Astrocyte of the spinal cord (primary cell): ENCODE results near the gene ADAMTS14.
A peak's percentile ranks its signal among the peaks of the same experiment; 100 is the strongest.

Source experiments
- DNase-seq: peaks from one replicate; pipeline ENCODE4 v3.0.0; 2011; ENCODE audit warnings: low read depth, low spot score
- H3K4me3 ChIP-seq: 2 replicates; pipeline ENCODE4 v1.5.1; 2011; ENCODE audit warnings: low read depth, mild to moderate bottlenecking, low read length, moderate library complexity
- CTCF ChIP-seq: IDR thresholded peaks from 2 replicates; pipeline ENCODE4 v1.5.1; 2012; ENCODE audit warnings: low read depth, mild to moderate bottlenecking, low read length, inconsistent platforms
- in situ Hi-C: cut with HindIII; loops from 2 replicates; pipeline ENCODE4 v1.10.0; 2017; ENCODE audit warnings: low sequenced_read_pairs

Gene ADAMTS14

DNA sequence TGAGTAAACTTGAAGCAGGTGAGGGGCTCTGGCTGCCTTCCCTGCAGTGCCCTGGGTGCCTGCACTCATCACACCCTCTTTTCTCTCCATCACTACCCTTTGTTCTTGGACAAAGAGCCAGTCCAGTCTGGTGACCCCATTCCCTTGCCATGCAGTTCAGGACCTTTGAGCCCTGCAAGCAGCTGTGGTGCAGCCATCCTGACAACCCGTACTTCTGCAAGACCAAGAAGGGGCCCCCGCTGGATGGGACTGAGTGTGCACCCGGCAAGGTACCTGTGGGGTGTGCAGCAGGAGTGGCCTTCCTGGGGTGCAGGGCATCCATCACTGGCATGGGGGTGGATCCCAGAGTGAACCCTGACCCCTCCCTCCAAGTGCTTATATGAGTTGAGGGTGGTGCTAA lies 64.2 kb downstream of the ADAMTS14 start:
- in situ Hi-C loops, result no loop called here
- no peak overlapping the region for H3K4me3 ChIP-seq
- no peak for DNase-seq
- no peak for TF ChIP-seq CTCF

DNA sequence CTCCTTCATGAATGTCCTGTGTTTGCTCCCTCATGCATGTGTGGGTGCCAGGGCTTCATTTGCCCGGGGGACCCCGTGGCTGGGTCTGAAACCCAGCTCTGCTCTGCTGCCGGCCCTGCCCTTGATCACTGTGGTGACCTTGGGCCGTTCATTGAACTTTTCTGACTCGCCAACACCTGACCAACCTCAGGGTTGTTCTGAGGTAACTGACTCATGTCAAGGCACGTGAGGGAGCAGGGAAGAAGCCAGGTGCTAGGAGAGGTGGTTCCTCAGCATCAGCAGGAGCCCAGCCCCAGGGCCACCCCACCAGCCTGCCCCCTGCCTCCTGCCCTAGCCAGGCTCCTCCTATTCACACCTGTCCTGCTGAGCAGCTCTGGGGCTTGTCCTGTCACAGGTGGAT lies 64.9 kb downstream of the ADAMTS14 start:
- H3K4me3 ChIP-seq, result no peak overlapping the region
- in situ Hi-C loops, result no loop called here
- no peak for DNase-seq
- no peak for TF ChIP-seq CTCF

DNA sequence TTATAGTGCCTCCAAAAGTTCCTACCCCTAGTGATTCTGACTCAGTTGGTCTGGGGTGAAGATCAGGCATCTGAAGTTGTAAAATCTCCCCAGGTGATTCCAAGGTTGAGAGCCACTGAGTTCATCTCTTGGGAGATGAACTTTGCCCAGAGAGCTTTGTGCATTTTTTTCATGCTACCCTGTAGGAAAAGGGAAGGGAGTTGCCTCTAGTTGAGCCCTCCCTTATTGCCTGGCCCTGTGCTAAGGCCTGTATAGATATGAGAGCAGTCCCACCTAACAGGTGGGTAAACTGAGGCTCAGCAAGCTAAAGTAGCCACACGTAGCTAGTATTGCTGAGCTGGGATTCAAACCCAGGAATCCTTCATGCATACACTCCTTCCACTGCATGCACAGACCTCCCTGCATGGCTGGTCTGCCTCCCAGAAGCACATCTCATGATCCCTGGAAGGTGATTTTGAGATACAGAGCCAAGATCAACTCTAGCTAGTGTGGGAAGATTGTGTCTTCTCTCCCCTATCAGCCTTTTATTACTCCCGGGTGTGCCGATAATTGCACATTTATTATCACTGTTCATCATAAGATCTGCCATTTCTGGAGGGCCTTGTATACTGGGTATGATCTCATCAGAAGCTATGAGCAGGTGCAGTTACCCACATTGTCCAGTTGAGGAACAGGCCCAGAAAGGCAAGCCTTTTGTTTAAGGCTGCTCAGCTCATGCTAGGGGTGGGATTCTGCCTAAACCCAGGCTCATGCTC lies 65.9 kb downstream of the ADAMTS14 start:
- DNase-seq, result no peak
- no peak overlapping the region for H3K4me3 ChIP-seq
- TF ChIP-seq CTCF, result peak; percentile 7
- in situ Hi-C loops, result no loop called here

- TF ChIP-seq CTCF, result no peak
- in situ Hi-C loops, result no loop called here
- no peak for DNase-seq
- no peak overlapping the region for H3K4me3 ChIP-seq
These were observed 66.4 kb downstream of the ADAMTS14 start for GRCh38 chr10:70738761-70739121.

GRCh38 chr10:70740406-70741288 lies 68.3 kb downstream of the ADAMTS14 start:
- TF ChIP-seq CTCF, result no peak

DNA sequence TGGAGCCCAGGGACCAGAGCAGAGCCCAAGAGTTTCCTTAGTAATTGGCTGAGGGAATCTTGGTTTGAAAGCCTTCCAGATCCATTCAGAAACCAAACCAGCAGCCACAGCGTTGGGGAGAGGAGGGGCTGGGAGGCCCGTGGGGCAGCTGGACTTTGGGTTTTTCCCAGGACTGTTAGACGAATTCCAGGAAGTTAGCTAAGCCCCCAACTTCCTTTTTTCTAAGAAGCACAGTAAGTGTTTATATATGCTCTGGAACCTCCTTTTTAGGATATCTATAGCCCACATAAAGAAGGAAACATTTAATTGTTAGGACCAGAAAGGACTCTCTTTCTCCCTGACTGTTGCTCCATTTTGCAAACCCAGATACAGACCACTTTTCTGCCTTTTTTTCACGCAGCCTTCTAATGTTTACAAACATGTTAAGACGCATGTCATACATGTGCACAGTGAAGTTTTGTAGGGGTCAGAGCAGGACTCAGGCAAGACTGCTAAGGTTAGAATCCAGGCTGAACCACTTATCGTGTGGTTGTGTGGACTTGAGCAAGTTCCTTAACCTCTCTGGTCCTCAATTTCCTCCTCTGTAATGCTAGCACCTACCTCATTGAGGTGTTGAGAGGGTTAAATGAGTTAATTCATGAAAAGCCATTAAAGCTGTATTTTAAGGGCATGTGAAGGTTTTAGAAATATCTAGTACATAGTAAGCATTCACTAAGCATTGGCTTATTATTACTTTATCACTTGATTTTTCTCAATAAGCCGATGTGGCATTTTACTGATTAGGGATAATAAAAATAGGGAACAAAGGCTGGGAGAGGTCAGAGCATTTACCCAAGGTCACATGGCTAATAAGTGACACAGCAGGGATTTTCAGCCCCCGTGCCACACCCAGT lies 70.5 kb downstream of the ADAMTS14 start:
- no peak overlapping the region for H3K4me3 ChIP-seq
- DNase-seq, result peak; percentile 78
- TF ChIP-seq CTCF, result no peak
- in situ Hi-C loops, result no loop called here

More at GRCh38 chr10:70740406-70741288, 68.3 kb downstream of the ADAMTS14 start:
- no peak overlapping the region for H3K4me3 ChIP-seq
- DNase-seq, result no peak
- in situ Hi-C loops, result no loop called here
